ENCODE data around the gene CCL16. TPM values are rescaled to one million over a fixed set of nuclear protein-coding genes. Genes with fewer than 3 reads are reported as not detected.

Gene CCL16, protein sequence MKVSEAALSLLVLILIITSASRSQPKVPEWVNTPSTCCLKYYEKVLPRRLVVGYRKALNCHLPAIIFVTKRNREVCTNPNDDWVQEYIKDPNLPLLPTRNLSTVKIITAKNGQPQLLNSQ
- total RNA-seq, result not detected in 2 replicates

DNA sequence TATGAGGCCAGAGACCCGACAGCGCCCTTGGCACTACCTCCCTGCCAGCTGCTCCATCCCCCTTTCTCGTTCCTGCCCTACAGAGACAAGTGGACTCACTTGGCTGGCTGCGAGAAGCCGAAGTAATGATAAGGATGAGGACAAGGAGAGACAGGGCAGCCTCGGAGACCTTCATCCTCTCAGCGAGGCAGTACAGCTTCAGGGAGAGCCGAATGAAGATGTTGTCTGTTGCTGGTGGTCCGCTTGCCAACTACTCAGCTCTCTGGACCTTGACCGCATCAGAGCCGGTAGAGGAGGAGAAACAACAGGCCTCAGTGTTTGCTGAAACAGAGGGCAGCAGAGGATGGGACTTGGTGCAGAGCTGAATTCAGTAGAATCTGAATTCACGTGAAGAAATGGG is at the start of gene CCL16:
CCL16 (minus strand) TSS at position 252 of the 400 bp plus-strand sequence; CDS start at position 175, 77 bp downstream.

DNA sequence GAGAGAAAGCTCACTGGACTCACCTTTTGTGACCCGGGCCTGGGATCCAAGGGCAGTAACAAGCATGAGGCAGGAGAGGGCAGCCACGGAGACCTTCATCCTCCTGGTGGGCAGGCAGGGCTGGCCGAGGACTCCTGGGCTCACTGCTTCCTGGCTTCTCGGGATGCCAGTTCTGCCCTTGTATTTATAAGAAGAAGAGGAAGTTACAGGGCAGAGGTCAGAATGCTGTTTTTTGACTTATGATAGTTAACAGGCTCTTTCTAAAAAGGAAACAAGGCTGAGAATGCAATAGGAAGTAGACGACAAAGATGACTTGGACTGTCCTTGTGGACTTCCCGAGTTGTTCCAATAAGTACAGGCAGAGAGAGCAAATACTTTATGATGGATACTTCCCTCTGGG is 36.5 kb upstream of the CCL16 start, which contains the start of gene CCL23:
CCL23 (minus strand) TSS at position 174 of the 400 bp plus-strand sequence; CDS start at position 99, 75 bp downstream.

DNA sequence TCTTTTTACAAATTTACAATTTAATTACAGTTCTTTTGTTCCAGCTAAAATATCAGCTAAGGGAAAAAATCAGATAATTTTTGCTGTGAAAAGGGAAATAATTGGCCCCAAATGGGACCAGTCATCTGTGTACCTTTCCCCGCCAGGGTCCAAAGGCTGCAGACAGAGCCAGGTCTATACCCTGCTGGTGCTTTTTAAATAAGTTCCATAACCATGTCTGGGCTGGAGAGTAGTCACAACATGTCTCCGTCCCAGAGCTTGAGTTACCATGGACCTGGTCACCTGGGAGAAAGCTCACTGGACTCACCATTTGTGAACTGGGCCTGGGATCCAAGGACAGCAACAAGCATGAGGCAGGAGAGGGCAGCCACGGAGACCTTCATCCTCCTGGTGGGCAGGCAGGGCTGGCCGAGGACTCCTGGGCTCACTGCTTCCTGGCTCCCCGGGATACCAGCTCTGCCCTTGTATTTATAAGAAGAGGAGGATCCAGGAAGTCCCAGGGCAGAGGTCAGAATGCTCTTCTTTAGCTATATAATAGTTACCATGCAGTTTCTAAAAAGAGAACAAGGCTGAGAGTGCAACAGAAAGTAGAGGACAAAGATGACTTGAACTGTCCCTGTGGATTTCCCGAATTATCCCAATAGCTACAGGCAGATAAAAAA is 19.9 kb upstream of the CCL16 start, which contains the start of gene CCL15:
CCL15 (minus strand) TSS at position 444 of the 662 bp plus-strand sequence; CDS start at position 383, 61 bp downstream.

DNA sequence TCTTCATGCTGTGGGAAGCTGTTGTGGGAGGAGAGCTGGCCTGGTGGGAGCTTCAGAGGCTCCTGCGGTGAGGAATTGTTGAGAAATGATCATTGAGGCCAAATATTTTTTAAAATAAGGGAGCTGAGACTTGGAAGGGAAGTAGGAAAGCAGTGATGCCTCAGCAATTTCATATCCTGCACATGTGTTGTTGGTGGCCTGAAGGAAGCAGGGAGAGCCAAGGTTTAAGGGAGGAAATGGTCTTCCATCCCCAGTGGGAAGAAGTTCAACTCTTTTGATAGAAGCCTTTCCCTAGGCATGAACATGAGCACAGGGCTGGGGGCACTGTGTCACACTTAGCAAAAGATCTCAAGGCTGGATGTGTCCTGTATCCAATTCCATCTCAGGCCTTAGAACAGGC is 5.3 kb upstream of the CCL16 start, which contains the start of gene CCL14:
CCL14 (minus strand) TSS at position 87 of the 400 bp plus-strand sequence; CDS start at position 7, 80 bp downstream.

DNA sequence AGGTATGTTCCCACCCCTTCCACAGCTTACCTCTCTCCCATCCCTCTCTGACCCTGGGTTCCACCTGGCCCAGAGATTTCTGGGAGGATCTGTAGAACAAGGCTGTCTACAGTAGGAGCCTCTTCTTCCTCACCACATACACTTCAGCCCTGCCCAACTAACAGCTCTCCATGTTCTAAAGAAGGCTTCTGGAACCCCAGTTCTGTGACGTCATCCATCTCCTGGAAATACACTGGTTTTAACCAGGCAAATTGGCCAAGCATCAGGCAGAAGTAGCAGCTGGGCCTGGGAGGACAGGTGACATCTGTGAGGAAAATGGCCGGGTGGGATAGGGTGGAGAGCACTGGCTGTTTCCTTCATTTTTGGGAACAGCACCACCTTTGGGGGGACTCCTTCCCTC is 37.8 kb downstream of the CCL16 start, which contains the start of gene LYZL6:
LYZL6 (minus strand) TSS at position 177 of the 400 bp plus-strand sequence. CDS start 4,357 bp downstream, outside the sequence.

DNA sequence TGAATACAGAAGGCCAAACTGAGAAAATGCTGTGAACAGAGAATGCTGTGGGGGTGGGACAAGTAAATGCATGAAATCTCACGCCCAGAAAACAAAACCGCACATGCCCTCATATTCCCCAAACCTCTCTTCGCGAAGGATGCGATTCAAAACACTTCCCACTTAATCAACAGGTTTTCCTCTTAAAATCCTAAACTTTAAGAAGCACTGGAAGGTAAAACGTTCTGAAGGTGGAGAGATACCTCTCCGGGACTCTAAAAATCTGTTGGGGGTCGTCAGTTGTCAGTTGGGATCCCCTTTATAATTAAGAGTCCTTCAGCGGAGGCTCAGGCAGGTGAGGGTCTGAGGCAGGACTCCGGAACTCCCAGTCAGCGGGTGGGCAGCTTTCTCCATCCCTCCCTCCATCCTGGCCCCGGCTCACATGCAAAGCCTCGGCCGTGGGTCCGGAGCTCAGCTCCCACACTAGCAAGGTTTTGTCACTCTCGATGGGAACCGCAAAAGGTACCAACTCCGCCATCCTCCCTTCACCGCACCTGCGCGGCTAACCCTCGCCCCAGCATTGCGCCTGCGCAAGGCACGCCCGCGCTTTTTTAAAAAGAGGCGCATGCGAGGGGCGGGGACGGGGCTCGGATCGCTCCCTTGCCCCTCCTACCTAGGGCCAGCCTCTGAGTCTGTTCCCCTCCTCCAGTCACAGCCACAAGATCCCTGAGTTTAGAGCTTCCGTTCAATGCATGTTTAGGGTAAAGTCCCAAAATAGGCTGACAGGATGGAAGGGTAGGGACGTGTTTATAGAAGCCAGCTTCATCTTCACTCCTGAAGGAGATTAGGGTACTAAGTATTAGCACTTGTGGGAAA is 50.9 kb downstream of the CCL16 start, which contains the start of gene RDM1:
RDM1 (minus strand) TSS at position 563 of the 855 bp plus-strand sequence; CDS start at position 517, 46 bp downstream.

Other genes starting within 250 kb of the CCL16 start
- gene RASL10B, start 249.9 kb downstream of the CCL16 start, total RNA-seq, result 0.07 TPM in 1 of 2 replicates, not detected in the other
- gene GAS2L2, start 228.3 kb downstream of the CCL16 start, total RNA-seq, result not detected in 2 replicates
- gene C17orf50, start 220.6 kb downstream of the CCL16 start, total RNA-seq, result not detected in 2 replicates
- gene MMP28, start 185.9 kb downstream of the CCL16 start, total RNA-seq, result 0.07 and 0.44 TPM in 2 replicates
- gene TAF15, start 172.0 kb downstream of the CCL16 start, total RNA-seq, result 21.8 and 28.8 TPM in 2 replicates
- gene HEATR9, start 112.6 kb downstream of the CCL16 start, total RNA-seq, result not detected in 2 replicates
- 4.7 and 5.0 TPM in 2 replicates for gene CCL5, start 101.1 kb downstream of the CCL16 start, total RNA-seq
- gene RDM1, start 50.7 kb downstream of the CCL16 start, total RNA-seq, result 0.20 and 0.80 TPM in 2 replicates
- not detected in 2 replicates for gene LYZL6, start 37.8 kb downstream of the CCL16 start, total RNA-seq
- gene CCL14, start 5.2 kb upstream of the CCL16 start, total RNA-seq, result 0.80 and 4.8 TPM in 2 replicates
- not detected in 2 replicates for gene CCL15, start 20.1 kb upstream of the CCL16 start, total RNA-seq
- gene CCL23, start 36.5 kb upstream of the CCL16 start, total RNA-seq, result not detected in 2 replicates
- not detected in 2 replicates for gene CCL18, start 82.8 kb upstream of the CCL16 start, total RNA-seq
- gene CCL3, start 108.6 kb upstream of the CCL16 start, total RNA-seq, result not detected in 2 replicates
- gene CCL4, start 122.3 kb upstream of the CCL16 start, total RNA-seq, result not detected in 2 replicates
- 3.2 TPM in 1 of 2 replicates, not detected in the other for gene TBC1D3B, start 195.1 kb upstream of the CCL16 start, total RNA-seq
- not detected in 2 replicates for gene CCL3L1, start 215.3 kb upstream of the CCL16 start, total RNA-seq
- not detected in 2 replicates for gene CCL4L2, start 229.6 kb upstream of the CCL16 start, total RNA-seq